LNCAP (cell line): Measurements from ENCODE around the gene BCL7B.

Experiments used
- TF ChIP-seq, protein P1 (sequence below): fragments of 450-650 bp; IDR thresholded peaks from 2 replicates; pipeline ENCODE4 v1.5.1; 2017; ENCODE audit warnings: mild to moderate bottlenecking

BCL7B gene

DNA sequence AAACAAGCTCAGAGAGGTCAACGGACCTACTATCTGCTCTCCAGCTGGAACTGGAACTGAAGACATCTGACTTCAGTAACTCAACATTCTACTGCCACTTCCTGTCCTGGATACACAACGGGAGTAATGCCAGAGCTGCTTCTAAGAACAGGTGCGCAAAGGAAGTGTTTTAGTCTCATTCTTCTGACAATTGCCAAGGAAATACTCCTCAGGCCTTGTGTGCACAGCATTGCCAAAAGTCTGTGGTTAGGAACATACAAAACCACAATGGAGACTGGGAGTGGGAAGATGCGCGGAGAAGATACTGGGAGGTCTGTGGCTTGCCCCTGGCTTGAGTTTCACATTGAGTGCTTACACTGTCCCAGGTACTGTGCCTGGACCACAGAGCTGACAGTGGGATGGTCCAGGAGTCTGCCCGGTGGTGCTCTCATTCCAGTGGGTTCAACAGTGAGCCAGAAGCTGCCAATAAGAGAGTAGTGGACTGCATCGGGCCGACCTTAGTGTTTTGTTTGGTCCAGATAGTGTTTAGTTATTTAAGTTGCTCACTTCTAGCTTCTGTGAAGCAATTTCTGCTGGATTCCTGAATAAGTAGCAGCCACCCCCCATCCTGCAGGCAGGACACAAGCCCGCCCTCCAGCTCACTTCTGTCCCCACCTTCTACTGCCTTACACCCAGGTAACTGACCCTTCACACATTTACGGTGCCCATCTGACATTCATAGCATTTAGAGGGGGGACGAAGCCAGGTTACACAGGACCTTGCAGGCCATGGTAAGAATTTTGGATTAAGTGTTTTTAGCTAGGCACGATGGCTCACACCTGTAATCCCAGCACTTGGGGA lies 10.6 kb upstream of the BCL7B start:
- TF ChIP-seq, protein P1, sequence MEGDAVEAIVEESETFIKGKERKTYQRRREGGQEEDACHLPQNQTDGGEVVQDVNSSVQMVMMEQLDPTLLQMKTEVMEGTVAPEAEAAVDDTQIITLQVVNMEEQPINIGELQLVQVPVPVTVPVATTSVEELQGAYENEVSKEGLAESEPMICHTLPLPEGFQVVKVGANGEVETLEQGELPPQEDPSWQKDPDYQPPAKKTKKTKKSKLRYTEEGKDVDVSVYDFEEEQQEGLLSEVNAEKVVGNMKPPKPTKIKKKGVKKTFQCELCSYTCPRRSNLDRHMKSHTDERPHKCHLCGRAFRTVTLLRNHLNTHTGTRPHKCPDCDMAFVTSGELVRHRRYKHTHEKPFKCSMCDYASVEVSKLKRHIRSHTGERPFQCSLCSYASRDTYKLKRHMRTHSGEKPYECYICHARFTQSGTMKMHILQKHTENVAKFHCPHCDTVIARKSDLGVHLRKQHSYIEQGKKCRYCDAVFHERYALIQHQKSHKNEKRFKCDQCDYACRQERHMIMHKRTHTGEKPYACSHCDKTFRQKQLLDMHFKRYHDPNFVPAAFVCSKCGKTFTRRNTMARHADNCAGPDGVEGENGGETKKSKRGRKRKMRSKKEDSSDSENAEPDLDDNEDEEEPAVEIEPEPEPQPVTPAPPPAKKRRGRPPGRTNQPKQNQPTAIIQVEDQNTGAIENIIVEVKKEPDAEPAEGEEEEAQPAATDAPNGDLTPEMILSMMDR = no peak

DNA sequence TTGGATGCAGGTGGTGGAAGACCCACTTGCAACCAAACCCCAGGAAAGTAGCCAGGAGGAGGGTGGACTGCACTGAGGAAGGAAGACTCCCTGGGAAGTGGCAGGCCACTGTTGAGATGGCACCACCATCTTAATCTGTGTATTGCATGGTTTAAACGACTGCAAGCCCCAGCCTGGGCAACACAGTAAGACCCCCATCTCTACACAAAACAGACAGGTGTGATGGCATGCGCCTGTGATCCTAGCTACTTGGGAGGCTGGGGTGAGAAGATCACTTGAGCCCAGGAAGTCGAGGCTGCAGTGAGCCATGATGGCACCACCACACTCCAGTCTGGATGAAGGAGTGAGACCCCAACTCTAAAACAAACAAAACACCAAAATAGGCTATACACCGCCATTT lies 9.7 kb upstream of the BCL7B start:
- TF ChIP-seq, protein P1 = no peak

- TF ChIP-seq, protein P1 = no peak
These were observed 8.3 kb upstream of the BCL7B start for GRCh38 chr7:73565675-73566340.

- TF ChIP-seq, protein P1 = no peak
These were observed 2.8 kb upstream of the BCL7B start for GRCh38 chr7:73560109-73560835.

- TF ChIP-seq, protein P1 = no peak
These were observed 438 bp downstream of the BCL7B start for GRCh38 chr7:73557108-73557396.

GRCh38 chr7:73556208-73557107 lies 1.0 kb downstream of the BCL7B start:
- TF ChIP-seq, protein P1 = no peak
